HCT116 (cell line): ENCODE data around the gene RCE1.
A peak's percentile ranks its signal among the peaks of the same experiment; 100 is the strongest.

Source experiments
- CEBPB ChIP-seq: IDR thresholded peaks from 2 replicates; pipeline ENCODE4 v1.6.1; 2012; ENCODE audit warnings: low read depth
- ELF1 ChIP-seq: IDR thresholded peaks from 2 replicates; pipeline ENCODE4 v1.6.1; 2012; ENCODE audit warnings: low read depth, borderline replicate concordance
- EZH2 ChIP-seq: fragments of 200-600 bp; sonication (generic); IDR thresholded peaks from 2 replicates; pipeline ENCODE4 v1.6.1; 2017; ENCODE audit warnings: antibody characterized with exemption, mixed run types
- EZH2phosphoT487 ChIP-seq: fragments of 200-600 bp; IDR thresholded peaks from 2 replicates; pipeline ENCODE4 v1.6.1; 2018; ENCODE audit warnings: antibody characterized with exemption, borderline replicate concordance
- POLR2A ChIP-seq: IDR thresholded peaks from 2 replicates; pipeline ENCODE4 v1.7.0; 2011; ENCODE audit warnings: borderline replicate concordance; ENCODE audit not compliant: insufficient read depth, insufficient read length; ENCODE audit errors: extremely low read depth
- POLR2AphosphoS5 ChIP-seq: IDR thresholded peaks from 2 replicates; pipeline ENCODE4 v1.6.1; 2011; ENCODE audit warnings: mild to moderate bottlenecking, low read depth, low read length, moderate library complexity
- SIN3A ChIP-seq: IDR thresholded peaks from 2 replicates; pipeline ENCODE4 v1.6.1; 2012; ENCODE audit warnings: low read depth
- YY1 ChIP-seq: IDR thresholded peaks from 2 replicates; pipeline ENCODE4 v1.6.1; 2011; ENCODE audit warnings: low read length, low read depth, moderate library complexity, mild to moderate bottlenecking; ENCODE audit not compliant: insufficient replicate concordance; ENCODE audit errors: extremely low read depth
- ZFX ChIP-seq: fragments of 450-650 bp; IDR thresholded peaks from 2 replicates; pipeline ENCODE4 v1.6.1; 2017
- TF ChIP-seq, protein P1 (sequence below), 3 experiments: fragments of 200-600 bp in 1 of 3; sonication (generic) in 1 of 3; IDR thresholded peaks in 2 of 3; conservative IDR thresholded peaks in 1 of 3; 2 replicates each; pipeline ENCODE4 v1.5.1; 2012 to 2017; ENCODE audit warnings: low read depth in 2 of 3, low read length in 2 of 3, antibody characterized with exemption in 1 of 3, borderline replicate concordance in 1 of 3, control low read depth in 1 of 3, mild to moderate bottlenecking in 1 of 3, mixed read lengths in 1 of 3, mixed run types in 1 of 3, moderate library complexity in 1 of 3; ENCODE audit not compliant: insufficient read depth in 1 of 3
- TF ChIP-seq, protein P2 (sequence below): IDR thresholded peaks from 2 replicates; pipeline ENCODE4 v1.6.1; 2012; ENCODE audit warnings: low read depth
- TF ChIP-seq, protein P3 (sequence below): IDR thresholded peaks from 2 replicates; pipeline ENCODE4 v1.6.1; 2011; ENCODE audit warnings: mild to moderate bottlenecking, low read length, moderate library complexity; ENCODE audit not compliant: insufficient replicate concordance; ENCODE audit errors: extremely low read depth
- TF ChIP-seq, protein P4 (sequence below): IDR thresholded peaks from 2 replicates; pipeline ENCODE4 v1.6.1; 2012

DNA sequence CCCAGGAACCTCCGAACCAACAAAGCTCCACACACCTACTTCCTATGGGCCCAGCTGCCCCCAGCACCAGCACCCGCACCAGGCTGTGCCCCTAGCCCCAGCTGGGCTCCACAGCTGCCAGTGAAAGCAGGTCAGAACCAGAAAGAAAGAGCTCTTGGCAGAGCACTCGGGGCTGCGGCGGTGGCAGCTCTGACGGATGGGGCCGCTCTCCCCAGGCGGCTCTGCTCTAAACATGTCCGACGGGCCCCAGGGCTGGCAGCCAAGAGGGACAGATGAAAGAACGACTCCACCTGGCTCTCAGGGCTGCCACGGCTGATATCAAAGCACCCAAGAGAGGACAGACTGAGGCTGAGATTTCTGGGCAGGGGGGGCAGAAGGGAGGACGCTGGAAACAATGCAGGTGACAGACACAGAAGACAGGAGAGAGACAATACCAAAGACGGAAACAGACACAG lies 39.3 kb downstream of the RCE1 start:
- TF ChIP-seq CEBPB (no peak), POLR2A (no peak), YY1 (no peak), SIN3A (no peak), POLR2AphosphoS5 (no peak), ELF1 (no peak), EZH2phosphoT487 (no peak), EZH2 (no peak), ZFX (0 out of 2 replicates have a peak, but pooled peaks have one; percentile 9)
- TF ChIP-seq, protein P1, sequence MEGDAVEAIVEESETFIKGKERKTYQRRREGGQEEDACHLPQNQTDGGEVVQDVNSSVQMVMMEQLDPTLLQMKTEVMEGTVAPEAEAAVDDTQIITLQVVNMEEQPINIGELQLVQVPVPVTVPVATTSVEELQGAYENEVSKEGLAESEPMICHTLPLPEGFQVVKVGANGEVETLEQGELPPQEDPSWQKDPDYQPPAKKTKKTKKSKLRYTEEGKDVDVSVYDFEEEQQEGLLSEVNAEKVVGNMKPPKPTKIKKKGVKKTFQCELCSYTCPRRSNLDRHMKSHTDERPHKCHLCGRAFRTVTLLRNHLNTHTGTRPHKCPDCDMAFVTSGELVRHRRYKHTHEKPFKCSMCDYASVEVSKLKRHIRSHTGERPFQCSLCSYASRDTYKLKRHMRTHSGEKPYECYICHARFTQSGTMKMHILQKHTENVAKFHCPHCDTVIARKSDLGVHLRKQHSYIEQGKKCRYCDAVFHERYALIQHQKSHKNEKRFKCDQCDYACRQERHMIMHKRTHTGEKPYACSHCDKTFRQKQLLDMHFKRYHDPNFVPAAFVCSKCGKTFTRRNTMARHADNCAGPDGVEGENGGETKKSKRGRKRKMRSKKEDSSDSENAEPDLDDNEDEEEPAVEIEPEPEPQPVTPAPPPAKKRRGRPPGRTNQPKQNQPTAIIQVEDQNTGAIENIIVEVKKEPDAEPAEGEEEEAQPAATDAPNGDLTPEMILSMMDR (IDR thresholded peaks at IDR 0.05 in 2 of 3, conservative IDR thresholded peaks at IDR 0.05 in 1 of 3; ENCODE audit: borderline replicate concordance in 1 of 3, insufficient read depth in 1 of 3, low read depth in 2 of 3, low read length in 2 of 3), result no peak
- TF ChIP-seq, protein P2, sequence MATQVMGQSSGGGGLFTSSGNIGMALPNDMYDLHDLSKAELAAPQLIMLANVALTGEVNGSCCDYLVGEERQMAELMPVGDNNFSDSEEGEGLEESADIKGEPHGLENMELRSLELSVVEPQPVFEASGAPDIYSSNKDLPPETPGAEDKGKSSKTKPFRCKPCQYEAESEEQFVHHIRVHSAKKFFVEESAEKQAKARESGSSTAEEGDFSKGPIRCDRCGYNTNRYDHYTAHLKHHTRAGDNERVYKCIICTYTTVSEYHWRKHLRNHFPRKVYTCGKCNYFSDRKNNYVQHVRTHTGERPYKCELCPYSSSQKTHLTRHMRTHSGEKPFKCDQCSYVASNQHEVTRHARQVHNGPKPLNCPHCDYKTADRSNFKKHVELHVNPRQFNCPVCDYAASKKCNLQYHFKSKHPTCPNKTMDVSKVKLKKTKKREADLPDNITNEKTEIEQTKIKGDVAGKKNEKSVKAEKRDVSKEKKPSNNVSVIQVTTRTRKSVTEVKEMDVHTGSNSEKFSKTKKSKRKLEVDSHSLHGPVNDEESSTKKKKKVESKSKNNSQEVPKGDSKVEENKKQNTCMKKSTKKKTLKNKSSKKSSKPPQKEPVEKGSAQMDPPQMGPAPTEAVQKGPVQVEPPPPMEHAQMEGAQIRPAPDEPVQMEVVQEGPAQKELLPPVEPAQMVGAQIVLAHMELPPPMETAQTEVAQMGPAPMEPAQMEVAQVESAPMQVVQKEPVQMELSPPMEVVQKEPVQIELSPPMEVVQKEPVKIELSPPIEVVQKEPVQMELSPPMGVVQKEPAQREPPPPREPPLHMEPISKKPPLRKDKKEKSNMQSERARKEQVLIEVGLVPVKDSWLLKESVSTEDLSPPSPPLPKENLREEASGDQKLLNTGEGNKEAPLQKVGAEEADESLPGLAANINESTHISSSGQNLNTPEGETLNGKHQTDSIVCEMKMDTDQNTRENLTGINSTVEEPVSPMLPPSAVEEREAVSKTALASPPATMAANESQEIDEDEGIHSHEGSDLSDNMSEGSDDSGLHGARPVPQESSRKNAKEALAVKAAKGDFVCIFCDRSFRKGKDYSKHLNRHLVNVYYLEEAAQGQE, result no peak
- TF ChIP-seq, protein P3, sequence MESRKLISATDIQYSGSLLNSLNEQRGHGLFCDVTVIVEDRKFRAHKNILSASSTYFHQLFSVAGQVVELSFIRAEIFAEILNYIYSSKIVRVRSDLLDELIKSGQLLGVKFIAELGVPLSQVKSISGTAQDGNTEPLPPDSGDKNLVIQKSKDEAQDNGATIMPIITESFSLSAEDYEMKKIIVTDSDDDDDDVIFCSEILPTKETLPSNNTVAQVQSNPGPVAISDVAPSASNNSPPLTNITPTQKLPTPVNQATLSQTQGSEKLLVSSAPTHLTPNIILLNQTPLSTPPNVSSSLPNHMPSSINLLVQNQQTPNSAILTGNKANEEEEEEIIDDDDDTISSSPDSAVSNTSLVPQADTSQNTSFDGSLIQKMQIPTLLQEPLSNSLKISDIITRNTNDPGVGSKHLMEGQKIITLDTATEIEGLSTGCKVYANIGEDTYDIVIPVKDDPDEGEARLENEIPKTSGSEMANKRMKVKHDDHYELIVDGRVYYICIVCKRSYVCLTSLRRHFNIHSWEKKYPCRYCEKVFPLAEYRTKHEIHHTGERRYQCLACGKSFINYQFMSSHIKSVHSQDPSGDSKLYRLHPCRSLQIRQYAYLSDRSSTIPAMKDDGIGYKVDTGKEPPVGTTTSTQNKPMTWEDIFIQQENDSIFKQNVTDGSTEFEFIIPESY, result no peak
- TF ChIP-seq, protein P4, sequence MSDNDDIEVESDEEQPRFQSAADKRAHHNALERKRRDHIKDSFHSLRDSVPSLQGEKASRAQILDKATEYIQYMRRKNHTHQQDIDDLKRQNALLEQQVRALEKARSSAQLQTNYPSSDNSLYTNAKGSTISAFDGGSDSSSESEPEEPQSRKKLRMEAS, result no peak
